ENCODE results near the gene SLFN5. TPM values are rescaled to one million over a fixed set of nuclear protein-coding genes. Genes with fewer than 3 reads are reported as not detected.

SLFN5 gene
- total RNA-seq, 1 experiment from 2014 or later = 68.5 TPM

Other genes starting within 250 kb of the SLFN5 start
- gene RFFL, start 179.4 kb upstream of the SLFN5 start, total RNA-seq (2014; rRNA removed; shearing (Covaris generic)) = 26.2 and 26.4 TPM in 2 replicates
- 9.9 and 10.6 TPM in 2 replicates for gene RAD51D, start 123.2 kb upstream of the SLFN5 start, total RNA-seq (2014; rRNA removed; shearing (Covaris generic))
- gene FNDC8, start 121.5 kb upstream of the SLFN5 start, total RNA-seq (2014; rRNA removed; shearing (Covaris generic)) = not detected in 2 replicates
- gene NLE1, start 100.8 kb upstream of the SLFN5 start, total RNA-seq (2014; rRNA removed; shearing (Covaris generic)) = 26.4 and 27.0 TPM in 2 replicates
- gene UNC45B, start 95.3 kb upstream of the SLFN5 start, total RNA-seq (2014; rRNA removed; shearing (Covaris generic)) = 0.02 TPM in 1 of 2 replicates, not detected in the other
- gene SLC35G3, start 48.7 kb upstream of the SLFN5 start, total RNA-seq (2014; rRNA removed; shearing (Covaris generic)) = not detected in 2 replicates
- gene SLFN11, start 130.5 kb downstream of the SLFN5 start, total RNA-seq (2014; rRNA removed; shearing (Covaris generic)) = 25.7 and 28.5 TPM in 2 replicates
- not detected in 2 replicates for gene SLFN12, start 189.4 kb downstream of the SLFN5 start, total RNA-seq (2014; rRNA removed; shearing (Covaris generic))
- 1.0 and 2.0 TPM in 2 replicates for gene SLFN13, start 205.7 kb downstream of the SLFN5 start, total RNA-seq (2014; rRNA removed; shearing (Covaris generic))

All from NCI-H460 (cell line).